DMS153 treated with DMSO at 0.1 percent for 48 hours (cell line): ENCODE data around the gene RSRC1.
"Not testable (repeated sequence)": the region's sequence is repeated elsewhere in the genome, so short reads cannot be mapped to it uniquely, and the experiment has no call there.

ENCODE experiments used
- DNase-seq: peaks from one replicate; lab custom pipeline; 2025; ENCODE audit not compliant: unreplicated experiment; lab: John Stamatoyannopoulos, UW

RSRC1 gene

GRCh38 chr3:158220575-158220974, 110.7 kb downstream of the RSRC1 start:
- no peak for DNase-seq

- DNase-seq = no peak
Measured at GRCh38 chr3:158221426-158221825, 111.5 kb downstream of the RSRC1 start.

- DNase-seq = no peak
Measured at GRCh38 chr3:158226429-158226828, 116.5 kb downstream of the RSRC1 start.

- DNase-seq = not testable (repeated sequence)
Measured at GRCh38 chr3:158228942-158229341, 119.1 kb downstream of the RSRC1 start.

- DNase-seq = no peak
Measured at GRCh38 chr3:158233791-158234190, 123.9 kb downstream of the RSRC1 start.

GRCh38 chr3:158244274-158244673, 134.4 kb downstream of the RSRC1 start:
- DNase-seq = no peak

GRCh38 chr3:158247288-158247687, 137.4 kb downstream of the RSRC1 start:
- DNase-seq = no peak

- no peak for DNase-seq
Measured at GRCh38 chr3:158248261-158248660, 138.4 kb downstream of the RSRC1 start.

GRCh38 chr3:158249183-158249582, 139.3 kb downstream of the RSRC1 start:
- DNase-seq = no peak

GRCh38 chr3:158258619-158259018, 148.7 kb downstream of the RSRC1 start:
- no peak for DNase-seq

- no peak for DNase-seq
Measured at GRCh38 chr3:158260392-158260791, 150.5 kb downstream of the RSRC1 start.

GRCh38 chr3:158261371-158261991, 151.6 kb downstream of the RSRC1 start:
- DNase-seq = no peak

- DNase-seq = no peak
Measured at GRCh38 chr3:158264894-158265293, 155.0 kb downstream of the RSRC1 start.

- no peak for DNase-seq
Measured at GRCh38 chr3:158267015-158267414, 157.1 kb downstream of the RSRC1 start.

- DNase-seq = no peak
Measured at GRCh38 chr3:158269942-158270341, 160.1 kb downstream of the RSRC1 start.

GRCh38 chr3:158272081-158272480, 162.2 kb downstream of the RSRC1 start:
- no peak for DNase-seq

GRCh38 chr3:158273656-158274055, 163.8 kb downstream of the RSRC1 start:
- DNase-seq = no peak

GRCh38 chr3:158278187-158278586, 168.3 kb downstream of the RSRC1 start:
- DNase-seq = no peak

- DNase-seq = no peak
Measured at GRCh38 chr3:158279609-158280008, 169.7 kb downstream of the RSRC1 start.

GRCh38 chr3:158295771-158296170, 185.9 kb downstream of the RSRC1 start:
- no peak for DNase-seq

GRCh38 chr3:158297940-158298339, 188.1 kb downstream of the RSRC1 start:
- DNase-seq = no peak

- DNase-seq = no peak
Measured at GRCh38 chr3:158308236-158308928, 198.5 kb downstream of the RSRC1 start.
